Measurements from ENCODE around the gene ROR1. TPM values are rescaled to one million over a fixed set of nuclear protein-coding genes. Genes with fewer than 3 reads are reported as not detected.

ROR1 gene
- total RNA-seq, 1 donor from 2014 or later: 81.4 TPM

DNA sequence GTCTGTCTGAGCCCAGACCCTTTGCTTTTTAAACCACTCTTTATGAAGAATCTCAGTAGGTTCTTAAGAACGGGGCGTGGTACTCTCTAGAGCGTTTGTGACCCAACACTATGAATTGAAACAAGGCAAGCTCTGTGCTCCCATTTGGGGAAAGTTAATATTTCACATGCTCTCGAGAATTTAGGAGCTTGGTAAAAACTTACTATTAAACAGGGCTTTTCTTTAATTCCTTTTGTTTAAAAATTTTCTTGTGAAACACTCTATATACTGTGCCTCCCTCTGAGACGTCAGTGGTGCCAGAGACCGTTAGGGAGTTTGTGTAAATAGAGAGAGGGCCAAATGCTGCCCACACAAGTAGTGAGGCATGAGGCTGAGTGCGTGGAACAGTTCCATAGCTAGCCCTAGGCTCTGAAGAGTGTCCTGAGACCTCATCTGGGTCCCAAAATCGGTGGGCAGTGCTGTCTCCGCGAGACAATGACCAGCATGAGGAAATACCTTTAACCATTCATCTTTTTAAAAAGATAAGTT is 144.7 kb downstream of the ROR1 start:
- TF ChIP-seq, protein P1, sequence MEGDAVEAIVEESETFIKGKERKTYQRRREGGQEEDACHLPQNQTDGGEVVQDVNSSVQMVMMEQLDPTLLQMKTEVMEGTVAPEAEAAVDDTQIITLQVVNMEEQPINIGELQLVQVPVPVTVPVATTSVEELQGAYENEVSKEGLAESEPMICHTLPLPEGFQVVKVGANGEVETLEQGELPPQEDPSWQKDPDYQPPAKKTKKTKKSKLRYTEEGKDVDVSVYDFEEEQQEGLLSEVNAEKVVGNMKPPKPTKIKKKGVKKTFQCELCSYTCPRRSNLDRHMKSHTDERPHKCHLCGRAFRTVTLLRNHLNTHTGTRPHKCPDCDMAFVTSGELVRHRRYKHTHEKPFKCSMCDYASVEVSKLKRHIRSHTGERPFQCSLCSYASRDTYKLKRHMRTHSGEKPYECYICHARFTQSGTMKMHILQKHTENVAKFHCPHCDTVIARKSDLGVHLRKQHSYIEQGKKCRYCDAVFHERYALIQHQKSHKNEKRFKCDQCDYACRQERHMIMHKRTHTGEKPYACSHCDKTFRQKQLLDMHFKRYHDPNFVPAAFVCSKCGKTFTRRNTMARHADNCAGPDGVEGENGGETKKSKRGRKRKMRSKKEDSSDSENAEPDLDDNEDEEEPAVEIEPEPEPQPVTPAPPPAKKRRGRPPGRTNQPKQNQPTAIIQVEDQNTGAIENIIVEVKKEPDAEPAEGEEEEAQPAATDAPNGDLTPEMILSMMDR (IDR thresholded peaks at IDR 0.05; ENCODE audit: unreplicated experiment): no peak
- Mint-ChIP-seq H3K4me1 (peaks cover 84% of the 10 kb centered on the region), H3K36me3 (no peaks in the 10 kb centered on the region), H3K27ac (peak overlapping the region; percentile 84), H3K9me3 (no peaks in the 10 kb centered on the region), H3K27me3 (ENCODE audit: low read depth) (no peaks in the 10 kb centered on the region), H3K4me3 (no peak overlapping the region)
- no peak for DNase-seq (ENCODE audit: low spot score in 2 of 2, unreplicated experiment in 2 of 2)

DNA sequence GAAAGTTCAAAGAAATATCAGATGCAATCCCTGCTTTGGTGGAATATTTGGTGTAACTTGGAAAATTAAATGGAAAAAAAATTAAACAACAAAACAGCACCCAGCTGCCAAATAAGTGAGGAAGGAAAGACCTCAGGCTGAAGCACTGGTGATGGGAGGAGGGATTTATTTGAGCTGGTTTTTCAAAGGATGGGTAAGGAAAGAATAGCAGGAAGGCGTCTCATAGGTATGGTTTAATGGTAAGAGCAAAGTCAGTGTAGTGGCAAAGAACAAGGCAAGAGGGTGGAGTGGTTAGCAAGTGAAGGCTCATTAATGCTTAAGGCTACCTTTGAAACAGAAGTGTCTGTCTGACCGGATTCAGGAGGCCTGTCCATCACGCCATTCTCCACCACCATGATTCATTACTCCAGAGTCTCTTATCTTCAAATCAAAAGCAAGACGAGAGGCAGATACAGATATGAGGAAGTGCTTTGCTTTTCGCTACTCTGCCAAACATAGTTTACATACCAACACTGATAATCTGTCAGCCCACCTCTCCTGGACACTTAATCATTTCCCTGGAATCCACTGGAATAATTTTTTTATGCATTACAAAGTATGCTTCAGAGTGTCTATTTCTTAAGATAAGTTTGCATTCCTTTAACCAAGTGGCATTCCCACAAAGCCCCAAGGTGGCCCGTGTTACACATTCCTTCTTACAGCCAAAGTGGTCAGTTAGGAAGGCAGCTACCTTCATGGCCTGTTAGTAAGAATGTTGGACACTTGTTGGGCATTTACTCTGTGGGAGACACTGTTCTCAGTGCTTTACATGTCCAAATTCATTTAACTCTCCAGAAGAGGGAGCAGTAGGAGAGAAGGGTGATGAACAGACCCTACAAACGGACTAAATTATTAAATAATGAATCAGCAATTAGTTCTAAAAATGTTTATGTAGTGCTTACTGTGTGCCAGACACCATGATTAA is 146.6 kb downstream of the ROR1 start:
- TF ChIP-seq, protein P1 (IDR thresholded peaks at IDR 0.05; ENCODE audit: unreplicated experiment): peak; percentile 24
- Mint-ChIP-seq H3K27me3 (ENCODE audit: low read depth) (no peaks in the 10 kb centered on the region), H3K36me3 (no peaks in the 10 kb centered on the region), H3K4me3 (no peak overlapping the region), H3K27ac (peak overlapping the region; percentile 94), H3K9me3 (no peaks in the 10 kb centered on the region), H3K4me1 (peaks cover 75% of the 10 kb centered on the region)
- DNase-seq (ENCODE audit: low spot score in 2 of 2, unreplicated experiment in 2 of 2): peak in 1 of 2 experiments; percentile 46

DNA sequence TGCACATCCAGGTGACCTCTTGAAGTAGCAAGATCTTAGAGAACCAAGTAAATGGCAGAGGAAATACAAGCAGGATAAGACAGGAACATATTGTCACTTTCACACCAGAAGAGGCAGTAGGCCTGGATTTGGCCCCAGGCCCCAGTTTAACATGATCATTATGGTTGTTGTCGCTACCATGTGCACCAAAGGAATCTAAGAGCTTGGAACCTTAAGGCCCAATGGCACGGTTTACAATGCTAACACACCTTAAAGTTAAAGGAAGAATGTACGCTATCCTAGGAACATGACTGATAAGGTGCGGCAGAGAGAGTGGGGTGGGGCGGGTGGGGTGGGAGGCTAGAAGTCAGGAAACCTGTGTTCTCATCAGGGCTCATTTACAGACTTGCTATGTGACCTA is 147.5 kb downstream of the ROR1 start:
- Mint-ChIP-seq H3K27me3 (ENCODE audit: low read depth) (no peaks in the 10 kb centered on the region), H3K9me3 (no peaks in the 10 kb centered on the region), H3K36me3 (peaks cover 2% of the 10 kb centered on the region), H3K4me3 (no peak overlapping the region), H3K27ac (peak overlapping the region; percentile 94), H3K4me1 (peaks cover 71% of the 10 kb centered on the region)
- TF ChIP-seq, protein P1 (IDR thresholded peaks at IDR 0.05; ENCODE audit: unreplicated experiment): no peak
- DNase-seq (ENCODE audit: low spot score in 2 of 2, unreplicated experiment in 2 of 2): no peak

DNA sequence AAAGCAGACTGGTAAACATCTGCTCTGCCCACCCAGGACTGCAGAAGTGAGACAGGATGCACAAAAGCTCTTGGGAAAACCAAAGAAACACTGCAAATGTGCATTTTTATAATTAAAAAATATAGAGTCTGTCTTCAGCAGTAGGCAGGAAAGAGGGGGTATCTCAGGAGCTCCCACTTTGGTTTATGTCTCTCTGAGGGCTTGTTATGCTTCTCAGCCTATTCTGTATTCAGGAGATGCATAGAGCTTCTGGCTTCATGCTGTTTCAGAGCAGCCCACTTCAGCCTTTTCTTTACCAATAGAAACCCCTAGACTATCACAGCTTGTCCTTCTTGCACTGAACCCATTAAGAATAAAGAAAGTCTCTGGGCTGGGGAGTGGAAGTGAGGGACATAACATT is 148.0 kb downstream of the ROR1 start:
- TF ChIP-seq, protein P1 (IDR thresholded peaks at IDR 0.05; ENCODE audit: unreplicated experiment): no peak
- peaks cover 2% of the 10 kb centered on the region for H3K36me3 Mint-ChIP-seq
- peak overlapping the region; percentile 81 for H3K27ac Mint-ChIP-seq
- no peaks in the 10 kb centered on the region for H3K9me3 Mint-ChIP-seq
- no peak for DNase-seq (ENCODE audit: low spot score in 2 of 2, unreplicated experiment in 2 of 2)
- no peak overlapping the region for H3K4me3 Mint-ChIP-seq
- H3K4me1 Mint-ChIP-seq: peaks cover 66% of the 10 kb centered on the region
- no peaks in the 10 kb centered on the region for H3K27me3 Mint-ChIP-seq (ENCODE audit: low read depth)

DNA sequence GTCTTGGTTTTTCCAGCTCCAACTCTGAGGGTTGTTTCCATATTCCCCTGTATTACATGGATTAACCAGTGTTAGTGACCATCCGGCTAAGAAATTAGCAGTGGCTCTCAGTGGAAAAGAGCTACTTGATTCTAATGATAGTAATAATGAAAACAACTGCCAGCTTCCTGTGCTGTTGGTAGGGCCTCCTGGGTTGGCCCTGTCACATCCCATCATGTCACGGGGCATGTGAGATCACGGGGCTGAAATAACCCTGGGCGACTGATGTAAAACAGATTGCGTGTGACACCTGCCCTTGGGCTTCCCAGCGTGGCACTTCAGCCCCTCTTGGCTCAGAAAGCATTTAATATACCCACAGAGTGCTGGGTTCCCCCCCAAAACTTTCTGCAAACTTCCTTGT is 149.0 kb downstream of the ROR1 start:
- Mint-ChIP-seq H3K36me3 (peaks cover 2% of the 10 kb centered on the region), H3K27ac (peak overlapping the region; percentile 81), H3K27me3 (ENCODE audit: low read depth) (no peaks in the 10 kb centered on the region), H3K4me3 (no peak overlapping the region), H3K4me1 (peaks cover 58% of the 10 kb centered on the region), H3K9me3 (no peaks in the 10 kb centered on the region)
- TF ChIP-seq, protein P1 (IDR thresholded peaks at IDR 0.05; ENCODE audit: unreplicated experiment): no peak
- DNase-seq (ENCODE audit: low spot score in 2 of 2, unreplicated experiment in 2 of 2): no peak

All from mesothelial cell of epicardium (in vitro differentiated cells).